ENCODE measurements around the gene CDC6.
A peak's percentile ranks its signal among the peaks of the same experiment; 100 is the strongest.

The CDC6 gene

GRCh38 chr17:40323391-40324381, 36.0 kb downstream of the CDC6 start:
- DNase-seq, result no peak

- DNase-seq, result no peak
These were observed 37.7 kb downstream of the CDC6 start for GRCh38 chr17:40325156-40326013.

DNA sequence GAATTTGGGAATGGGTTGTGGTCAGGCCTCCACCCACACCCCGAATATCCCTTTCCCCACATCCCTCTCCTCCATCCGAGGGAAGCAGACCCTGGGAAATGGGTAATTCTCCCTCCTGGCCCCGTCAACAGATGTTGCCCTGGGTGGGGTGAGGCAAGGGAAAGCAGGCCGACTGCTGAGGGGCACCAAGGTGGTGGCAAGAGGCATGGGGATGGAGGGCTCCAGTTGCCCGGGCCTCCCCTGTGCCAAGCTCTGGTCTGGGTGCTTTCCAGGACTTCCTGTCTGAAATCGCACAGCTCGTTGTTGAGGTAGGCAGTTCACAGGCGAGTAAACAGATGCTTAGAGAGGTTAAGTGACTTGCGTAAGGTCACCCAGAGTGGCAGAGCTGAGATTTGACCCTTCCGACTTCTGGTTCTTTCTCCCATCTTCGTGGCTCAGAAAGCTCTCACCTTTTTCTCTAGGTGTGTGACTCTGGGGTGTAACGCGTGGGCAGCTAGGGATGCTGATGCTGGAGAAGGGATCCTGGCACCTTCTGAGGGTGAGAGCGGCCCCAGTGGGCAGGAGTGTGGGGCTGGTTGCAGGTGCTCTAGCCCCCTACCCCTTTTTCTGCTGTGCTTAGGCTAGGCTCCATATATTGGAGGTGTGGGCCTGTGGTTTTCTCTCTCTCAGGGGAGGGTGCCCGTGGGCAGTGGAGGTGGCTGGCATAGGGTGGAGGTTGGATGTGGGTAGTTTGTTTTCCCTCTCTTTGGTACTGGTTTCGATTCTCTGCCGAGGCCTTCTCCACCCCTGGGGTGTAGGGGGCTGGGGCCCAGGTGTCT, 38.5 kb downstream of the CDC6 start:
- no peak for DNase-seq

- no peak for DNase-seq
These were observed 39.1 kb downstream of the CDC6 start for GRCh38 chr17:40326832-40327199.

GRCh38 chr17:40327244-40327729, 39.6 kb downstream of the CDC6 start:
- DNase-seq, result no peak

GRCh38 chr17:40327735-40328385, 40.2 kb downstream of the CDC6 start:
- no peak for DNase-seq

DNA sequence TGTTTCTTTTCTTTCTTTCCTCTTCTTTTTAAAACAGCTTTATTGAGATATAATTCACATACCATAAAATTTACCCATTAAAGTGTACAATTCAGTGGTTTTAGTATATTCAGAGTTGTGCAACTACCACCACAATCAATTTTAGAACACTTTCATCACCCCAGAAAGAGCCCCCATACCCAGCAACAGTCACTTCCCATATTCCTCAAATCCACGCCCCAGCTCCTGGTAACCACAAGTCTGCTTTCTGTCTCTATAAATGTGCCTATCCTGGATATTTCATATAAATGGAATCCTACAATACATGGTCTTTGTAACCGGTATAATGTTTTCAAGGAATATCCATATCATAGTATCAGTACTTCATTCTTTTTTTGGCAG, 40.7 kb downstream of the CDC6 start:
- DNase-seq, result no peak

GRCh38 chr17:40329839-40330794, 42.4 kb downstream of the CDC6 start:
- no peak for DNase-seq

DNA sequence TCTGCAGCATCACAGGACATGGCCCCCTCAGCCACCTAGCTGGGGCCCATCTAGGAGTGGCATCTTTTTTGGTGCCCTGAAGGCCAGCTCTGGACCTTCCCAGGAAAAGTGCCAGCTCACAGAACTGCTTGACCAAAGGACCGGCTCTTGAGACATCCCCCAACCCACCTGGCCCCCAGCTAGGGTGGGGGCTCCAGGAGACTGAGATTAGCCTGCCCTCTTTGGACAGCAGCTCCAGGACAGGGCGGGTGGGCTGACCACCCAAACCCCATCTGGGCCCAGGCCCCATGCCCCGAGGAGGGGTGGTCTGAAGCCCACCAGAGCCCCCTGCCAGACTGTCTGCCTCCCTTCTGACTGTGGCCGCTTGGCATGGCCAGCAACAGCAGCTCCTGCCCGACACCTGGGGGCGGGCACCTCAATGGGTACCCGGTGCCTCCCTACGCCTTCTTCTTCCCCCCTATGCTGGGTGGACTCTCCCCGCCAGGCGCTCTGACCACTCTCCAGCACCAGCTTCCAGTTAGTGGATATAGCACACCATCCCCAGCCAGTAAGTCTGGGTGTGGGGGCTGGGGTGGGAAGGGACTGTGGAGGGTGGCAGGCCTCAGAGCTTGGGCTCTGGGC, 43.3 kb downstream of the CDC6 start:
- no peak for DNase-seq

DNA sequence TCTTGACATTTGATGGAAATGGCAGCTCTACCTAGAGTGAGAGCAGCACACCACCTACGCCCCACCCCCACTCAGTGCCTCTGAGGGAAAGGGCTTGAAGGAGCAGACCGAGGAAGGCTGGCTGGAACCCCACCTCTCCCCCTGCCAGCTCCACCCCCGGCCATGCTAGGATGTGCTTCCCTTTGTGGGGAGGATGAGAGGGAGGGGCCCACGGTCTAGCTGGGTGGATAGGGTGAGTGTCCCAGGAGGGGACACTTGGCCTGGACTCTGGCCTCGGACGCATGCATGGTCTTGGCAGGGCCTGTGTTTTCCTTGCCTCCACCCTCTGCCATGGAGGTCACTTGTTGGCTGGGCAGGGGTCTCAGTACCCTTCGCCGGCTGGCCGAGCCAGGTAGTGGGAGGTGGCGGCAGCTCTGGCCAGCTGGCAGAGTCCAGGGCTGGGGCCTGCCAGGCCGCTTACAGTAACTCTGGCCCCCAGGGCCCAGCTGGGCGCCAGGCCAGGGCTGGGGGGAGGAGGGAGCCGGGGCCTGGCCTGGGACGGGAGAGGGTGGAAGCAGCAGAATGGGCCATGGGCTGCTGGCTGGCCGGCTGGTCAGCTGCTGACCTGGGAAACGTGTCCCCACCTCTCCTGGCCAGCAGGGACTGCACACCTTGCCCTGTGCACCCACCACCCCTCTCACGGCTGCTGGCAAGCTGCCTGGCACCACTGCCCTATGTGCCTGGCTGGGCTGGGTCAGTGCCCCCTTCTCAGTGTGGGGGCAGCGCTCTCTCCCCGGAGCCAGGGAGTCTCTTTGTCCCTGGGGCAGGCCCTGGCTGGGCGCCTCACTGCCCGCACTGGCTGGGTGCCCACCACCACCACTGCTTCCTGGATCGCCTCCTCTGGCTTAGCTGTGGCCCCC, 44.3 kb downstream of the CDC6 start:
- DNase-seq, result no peak

DNA sequence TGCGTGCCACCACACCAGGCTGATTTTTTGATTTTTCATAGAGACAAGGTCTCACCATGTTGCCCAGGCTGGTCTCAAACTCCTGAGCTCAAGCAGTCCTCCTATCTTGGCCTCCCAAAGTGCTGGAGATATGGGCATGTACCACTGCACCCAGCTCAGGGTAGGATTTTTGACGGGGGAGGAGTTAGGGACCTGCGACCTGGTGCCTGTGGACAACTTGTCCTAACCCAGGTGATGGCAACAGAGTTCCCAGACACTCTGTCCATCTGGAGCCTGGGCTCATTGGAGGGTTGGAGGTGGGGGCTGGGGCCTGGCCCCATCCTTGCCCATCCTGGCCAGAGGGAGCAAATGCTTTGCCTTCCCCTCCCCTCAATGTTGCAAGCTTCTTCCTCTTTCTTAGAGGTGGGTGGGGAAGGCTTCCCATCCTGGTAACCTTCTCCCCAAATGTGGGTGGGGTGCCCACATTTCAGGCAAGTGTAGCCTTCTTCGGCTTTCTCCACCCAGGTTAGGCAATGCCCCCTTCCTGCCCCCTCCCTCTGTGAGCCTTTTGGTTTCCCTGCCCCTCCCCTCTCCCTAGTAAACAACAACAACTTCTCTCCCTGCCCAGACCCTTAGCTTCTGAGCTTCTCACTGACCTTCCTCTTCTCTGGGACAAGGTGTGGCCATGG, 46.2 kb downstream of the CDC6 start:
- DNase-seq, result no peak

- no peak for DNase-seq
These were observed 47.9 kb downstream of the CDC6 start for GRCh38 chr17:40335620-40336019.

DNA sequence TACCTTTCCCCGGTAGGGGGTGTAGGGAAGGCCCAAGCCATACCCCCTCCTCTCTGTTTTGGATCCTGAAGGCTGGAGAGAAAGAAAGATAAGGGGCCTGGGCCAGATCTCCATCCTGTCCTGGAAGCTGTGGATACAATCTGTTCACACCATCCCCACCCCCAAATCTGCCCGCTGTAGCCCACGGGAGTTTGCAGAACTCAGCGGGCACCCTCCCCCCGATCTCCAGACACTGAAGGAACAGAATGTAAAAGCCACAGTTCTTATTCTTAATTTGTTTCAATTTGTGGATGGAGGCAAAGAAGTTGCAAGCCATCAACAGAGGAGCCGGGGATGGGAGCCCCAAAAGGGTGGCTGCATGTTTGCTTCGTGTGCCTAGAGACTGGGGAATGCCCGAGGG, 49.7 kb downstream of the CDC6 start:
- DNase-seq, result no peak

DNA sequence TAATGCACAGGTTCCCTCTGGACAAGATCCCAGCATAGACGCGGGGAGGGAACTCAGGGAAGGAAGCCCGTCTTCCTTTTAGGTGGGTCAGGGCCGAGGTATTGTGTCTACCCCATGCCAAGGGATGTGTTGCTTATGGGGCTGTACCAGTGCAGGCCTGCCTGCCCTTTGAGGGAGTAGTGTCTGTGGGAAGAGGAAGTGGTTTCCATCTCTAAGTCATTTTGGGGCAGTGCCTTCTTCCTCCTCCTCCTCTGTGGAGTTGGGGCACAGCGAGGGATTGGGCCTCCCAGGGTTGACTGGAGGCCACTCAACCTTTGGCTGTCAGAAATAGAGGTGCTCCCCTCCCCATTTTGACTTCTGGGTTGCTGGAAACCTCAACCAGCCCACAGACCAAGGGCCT, 50.4 kb downstream of the CDC6 start:
- DNase-seq, result no peak

GRCh38 chr17:40338941-40339649, 51.4 kb downstream of the CDC6 start:
- DNase-seq, result no peak

DNA sequence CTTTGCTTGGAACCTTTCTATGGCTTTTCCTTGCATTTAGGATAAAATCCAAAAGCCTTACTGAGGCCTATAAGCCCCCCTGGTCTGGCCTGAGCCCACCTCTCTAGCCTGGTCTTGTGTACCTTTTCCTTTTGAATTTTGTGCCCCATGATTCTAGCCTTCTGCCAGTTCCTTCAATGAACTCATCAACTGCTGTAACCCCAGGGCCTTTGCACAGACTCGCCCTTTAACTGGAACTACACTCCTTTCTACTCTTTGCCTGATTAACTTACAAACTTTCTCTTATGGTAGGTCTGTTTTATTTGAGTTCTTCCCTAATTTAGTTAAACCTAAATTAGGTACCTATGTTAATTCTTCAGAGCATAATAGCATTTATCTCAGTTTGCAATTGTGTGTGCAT, 52.6 kb downstream of the CDC6 start:
- no peak for DNase-seq

DNA sequence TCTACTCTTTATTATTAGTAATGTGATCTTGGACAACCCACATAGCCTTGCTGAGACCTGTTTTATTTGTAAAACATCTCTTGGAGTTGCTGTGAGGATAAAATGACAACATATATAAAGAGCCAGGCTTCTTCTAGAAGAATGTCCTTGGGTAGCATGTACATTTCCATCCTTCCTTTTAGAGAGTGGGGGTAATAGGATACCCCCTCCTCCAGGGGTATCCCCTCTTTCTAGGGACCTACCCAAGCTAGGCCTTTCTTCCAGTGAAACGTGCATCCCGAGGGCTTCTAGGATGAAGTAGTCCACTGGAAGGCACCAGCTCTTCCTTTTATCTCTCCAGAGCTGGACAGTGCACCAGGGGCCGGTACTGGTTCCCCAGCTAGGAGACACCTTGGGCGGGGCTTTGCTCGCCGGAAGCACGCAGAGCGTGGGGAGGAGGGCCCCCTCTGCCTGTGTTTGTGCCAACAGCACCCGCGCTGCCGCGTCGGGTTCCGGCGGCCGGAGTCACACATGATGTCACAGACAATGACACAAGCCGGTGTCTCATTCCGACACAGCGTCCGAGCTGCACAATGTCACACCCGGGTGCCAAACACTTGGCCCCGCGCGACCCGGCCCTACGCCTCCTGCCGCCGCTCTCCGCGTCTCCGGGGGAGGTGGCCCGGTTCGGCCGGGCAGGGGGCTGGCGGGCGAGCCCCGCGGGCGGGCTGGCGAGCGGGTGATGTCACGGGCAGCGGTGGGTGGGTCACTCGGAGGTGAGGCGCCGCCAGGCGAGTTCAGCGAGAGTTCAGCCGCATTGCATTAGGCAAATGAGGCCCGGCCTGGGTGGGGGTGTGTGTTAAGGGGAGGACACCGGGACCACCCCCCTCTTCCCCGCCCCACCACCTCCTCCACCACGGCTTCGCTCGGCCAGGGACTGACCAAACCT, 53.5 kb downstream of the CDC6 start:
- peak; percentile 36 for DNase-seq

Measured in amniotic stem cell (primary cell).